ENCODE results near the gene CCKAR. TPM values are rescaled to one million over a fixed set of nuclear protein-coding genes. Genes with fewer than 3 reads are reported as not detected.
"Not testable (repeated sequence)": the region's sequence is repeated elsewhere in the genome, so short reads cannot be mapped to it uniquely, and the experiment has no call there.

CCKAR gene
- total RNA-seq, 2 donors from 2014 or later: 1.2 TPM; not detected in 1

GRCh38 chr4:26503427-26503826, 13.1 kb upstream of the CCKAR start:
- H3K9me3 ChIP-seq: no peaks in the 10 kb centered on the region
- DNase-seq (ENCODE audit: low spot score): no peak
- TF ChIP-seq CTCF (IDR thresholded peaks at IDR 0.05): no peak
- no peak overlapping the region for H3K27ac ChIP-seq
- no peaks in the 10 kb centered on the region for H3K27me3 ChIP-seq (replicated peaks; ENCODE audit: insufficient read depth)
- H3K36me3 ChIP-seq: no peaks in the 10 kb centered on the region
- H3K4me3 ChIP-seq: no peak overlapping the region
- no peaks in the 10 kb centered on the region for H3K4me1 ChIP-seq (ENCODE audit: control insufficient read depth in 1 of 2, low read depth in 2 of 2)
- no peak for ATAC-seq (ENCODE audit: insufficient number of reproducible peaks, low FRiP score, low read depth)

GRCh38 chr4:26500565-26500999, 10.3 kb upstream of the CCKAR start:
- not testable (repeated sequence) for H3K9me3 ChIP-seq; H3K27ac ChIP-seq; H3K36me3 ChIP-seq; ATAC-seq (ENCODE audit: insufficient number of reproducible peaks, low FRiP score, low read depth); DNase-seq (ENCODE audit: low spot score); H3K4me1 ChIP-seq (ENCODE audit: control insufficient read depth in 1 of 2, low read depth in 2 of 2); H3K4me3 ChIP-seq; H3K27me3 ChIP-seq (replicated peaks; ENCODE audit: insufficient read depth)

- Histone ChIP-seq H3K27me3 (replicated peaks; ENCODE audit: insufficient read depth) (no peaks in the 10 kb centered on the region), H3K9me3 (no peaks in the 10 kb centered on the region), H3K27ac (no peak overlapping the region), H3K4me3 (no peak overlapping the region), H3K4me1 (ENCODE audit: control insufficient read depth in 1 of 2, low read depth in 2 of 2) (no peaks in the 10 kb centered on the region), H3K36me3 (no peaks in the 10 kb centered on the region)
- ATAC-seq (ENCODE audit: insufficient number of reproducible peaks, low FRiP score, low read depth): no peak
- DNase-seq (ENCODE audit: low spot score): no peak
- no peak for TF ChIP-seq CTCF (IDR thresholded peaks at IDR 0.05)
Observed at GRCh38 chr4:26496207-26496783, 6.0 kb upstream of the CCKAR start.

GRCh38 chr4:26493461-26493860, 3.2 kb upstream of the CCKAR start:
- Histone ChIP-seq H3K4me1 (ENCODE audit: control insufficient read depth in 1 of 2, low read depth in 2 of 2) (no peaks in the 10 kb centered on the region), H3K27ac (no peak overlapping the region), H3K4me3 (no peak overlapping the region), H3K27me3 (replicated peaks; ENCODE audit: insufficient read depth) (no peaks in the 10 kb centered on the region), H3K36me3 (no peaks in the 10 kb centered on the region), H3K9me3 (no peaks in the 10 kb centered on the region)
- no peak for TF ChIP-seq CTCF (IDR thresholded peaks at IDR 0.05)
- ATAC-seq (ENCODE audit: insufficient number of reproducible peaks, low FRiP score, low read depth) (no peak), DNase-seq (ENCODE audit: low spot score) (no peak)

GRCh38 chr4:26491449-26492170, 1.3 kb upstream of the CCKAR start:
- Histone ChIP-seq H3K27me3 (replicated peaks; ENCODE audit: insufficient read depth) (no peaks in the 10 kb centered on the region), H3K36me3 (no peaks in the 10 kb centered on the region), H3K4me1 (ENCODE audit: control insufficient read depth in 1 of 2, low read depth in 2 of 2) (no peaks in the 10 kb centered on the region), H3K4me3 (no peak overlapping the region), H3K9me3 (no peaks in the 10 kb centered on the region), H3K27ac (no peak overlapping the region)
- DNase-seq (ENCODE audit: low spot score): no peak
- TF ChIP-seq CTCF (IDR thresholded peaks at IDR 0.05): no peak
- no peak for ATAC-seq (ENCODE audit: insufficient number of reproducible peaks, low FRiP score, low read depth)

GRCh38 chr4:26490960-26491284, 638 bp upstream of the CCKAR start:
- no peaks in the 10 kb centered on the region for H3K36me3 ChIP-seq
- H3K4me3 ChIP-seq: no peak overlapping the region
- no peak for TF ChIP-seq CTCF (IDR thresholded peaks at IDR 0.05)
- ATAC-seq (ENCODE audit: insufficient number of reproducible peaks, low FRiP score, low read depth): no peak
- H3K9me3 ChIP-seq: no peaks in the 10 kb centered on the region
- no peak for DNase-seq (ENCODE audit: low spot score)
- H3K4me1 ChIP-seq (ENCODE audit: control insufficient read depth in 1 of 2, low read depth in 2 of 2): no peaks in the 10 kb centered on the region
- no peak overlapping the region for H3K27ac ChIP-seq
- no peaks in the 10 kb centered on the region for H3K27me3 ChIP-seq (replicated peaks; ENCODE audit: insufficient read depth)
